K562 (cell line): ENCODE measurements around the gene HOXA4. TPM values are rescaled to one million over a fixed set of nuclear protein-coding genes. Genes with fewer than 3 reads are reported as not detected.

Experiments used
- ATAC-seq: fragments of 200-7000 bp; cut with Tn5 transposase; 3 replicates; pipeline ENCODE4 v1.9.1; 2020; ENCODE audit warnings: moderate library complexity
- BruUV-seq: library from RNA; stranded (reverse); fragments of 400-500 nt; replicated peaks from 2 replicates; lab custom pipeline; 2021; lab: Mats Ljungman, UMichigan
- CTCF ChIA-PET: fragments of 300-600 bp; formaldehyde crosslinking; extraction: SDS; loops from one replicate; lab custom pipeline; 2021; ENCODE audit warnings: low intra/inter-chr PET ratio; lab: Yijun Ruan, JAX
- POLR2A ChIA-PET: fragments of 300-600, 350-650 bp; sonication (Branson Sonifier 250); formaldehyde crosslinking; extraction: SDS; loops from one replicate; lab custom pipeline; 2021; ENCODE audit warnings: antibody characterized with exemption, inconsistent platforms; lab: Yijun Ruan, JAX
- DNase-seq, 4 experiments: peaks; one replicate each; pipeline versions ENCODE4 v3.0.0 to v3.0.0-alpha.2; 2011 to 2018; ENCODE audit warnings: low spot score in 3 of 4, mixed read lengths in 3 of 4; ENCODE audit errors: extremely low read depth in 1 of 4
- FAIRE-seq: peaks from 2 replicates; lab custom pipeline; 2011; peaks lifted over from hg19 to GRCh38; lab: Jason Lieb, UNC
- H2AFZ ChIP-seq: 2 replicates; pipeline ENCODE4 v1.6.0; 2011; ENCODE audit warnings: low read depth, low read length, control low read depth, inconsistent platforms
- H3K27ac ChIP-seq: fragments of 200-600 bp; 3 replicates; pipeline ENCODE4 v1.8.0; 2011; ENCODE audit warnings: low read depth, mild to moderate bottlenecking, control low read depth, inconsistent platforms, low read length, moderate library complexity, mixed read lengths; ENCODE audit errors: extremely low read depth
- H3K27me3 ChIP-seq, 2 experiments: fragments of 300-600 bp in 1 of 2; 2 replicates in 1 of 2; 3 replicates in 1 of 2; pipeline versions ENCODE4 v1.6.0 to v1.8.0; 2011; ENCODE audit warnings: inconsistent platforms in 2 of 2, low read length in 2 of 2, mild to moderate bottlenecking in 1 of 2, mixed read lengths in 1 of 2, moderate library complexity in 1 of 2; ENCODE audit not compliant: control insufficient read depth in 2 of 2, insufficient read depth in 2 of 2
- H3K36me3 ChIP-seq: fragments of 300-600 bp; 3 replicates; pipeline ENCODE4 v1.8.0; 2011; ENCODE audit warnings: mild to moderate bottlenecking, low read length, inconsistent platforms; ENCODE audit not compliant: control insufficient read depth, insufficient read depth
- H3K4me1 ChIP-seq, 2 experiments: fragments of 200-600 bp in 1 of 2; replicated peaks in 1 of 2; 2 replicates in 1 of 2; 3 replicates in 1 of 2; pipeline versions ENCODE4 v1.5.1 to v1.8.0; 2011; ENCODE audit warnings: inconsistent platforms in 2 of 2, low read length in 2 of 2, mild to moderate bottlenecking in 1 of 2, mixed read lengths in 1 of 2, moderate library complexity in 1 of 2; ENCODE audit not compliant: control insufficient read depth in 2 of 2, insufficient read depth in 2 of 2
- H3K4me2 ChIP-seq: 2 replicates; pipeline ENCODE4 v1.6.1; 2011; ENCODE audit warnings: low read length, control low read depth, inconsistent platforms, mixed read lengths; ENCODE audit not compliant: insufficient read depth
- H3K4me3 ChIP-seq: fragments of 200-600 bp; sonication (generic), shearing (Covaris generic); 2 replicates; pipeline ENCODE4 v1.5.1; 2016; ENCODE audit warnings: control low read depth, inconsistent platforms
- H3K79me2 ChIP-seq: fragments of 200-600 bp; 3 replicates; pipeline ENCODE4 v1.8.0; 2011; ENCODE audit warnings: low read length, inconsistent platforms; ENCODE audit not compliant: control insufficient read depth, insufficient read depth
- H3K9ac ChIP-seq, 2 experiments: 2 replicates each; pipeline versions ENCODE4 v1.6.0 to v1.6.1; 2011; ENCODE audit warnings: low read depth in 2 of 2, low read length in 2 of 2, control low read depth in 1 of 2, inconsistent platforms in 1 of 2, mild to moderate bottlenecking in 1 of 2, mixed read lengths in 1 of 2; ENCODE audit not compliant: insufficient read depth in 1 of 2
- H3K9me1 ChIP-seq: one replicate; pipeline ENCODE4 v1.6.0; 2011; ENCODE audit warnings: inconsistent platforms, mild to moderate bottlenecking, low read length, moderate library complexity; ENCODE audit not compliant: control insufficient read depth, insufficient read depth
- H3K9me3 ChIP-seq: replicated peaks from 2 replicates; pipeline ENCODE4 v1.5.1; 2011; ENCODE audit warnings: low read depth, low read length, inconsistent platforms; ENCODE audit not compliant: control insufficient read depth, insufficient read depth
- H4K20me1 ChIP-seq: replicated peaks from 2 replicates; pipeline ENCODE4 v1.6.1; 2011; ENCODE audit warnings: low read length, inconsistent platforms, mixed read lengths; ENCODE audit not compliant: control insufficient read depth, insufficient read depth
- ATF6 ChIP-seq: sonication (generic); formaldehyde crosslinking; IDR thresholded peaks from 2 replicates; pipeline ENCODE4 v1.4.0; 2020; ENCODE audit warnings: mild to moderate bottlenecking, missing genetic modification reagents
- CLOCK ChIP-seq: fragments of 250-450 bp; sonication (Bioruptor Pico); IDR thresholded peaks from 2 replicates; pipeline ENCODE4 v1.4.0; 2020; ENCODE audit warnings: mild to moderate bottlenecking, moderate library complexity, borderline replicate concordance
- DIDO1 ChIP-seq: fragments of 450-650 bp; IDR thresholded peaks from 2 replicates; pipeline ENCODE4 v1.6.1; 2016; ENCODE audit warnings: low read depth, missing biosample characterization, missing genetic modification characterization
- EWSR1 ChIP-seq: fragments of 450-650 bp; IDR thresholded peaks from 2 replicates; pipeline ENCODE4 v1.6.1; 2018; ENCODE audit warnings: borderline replicate concordance, mild to moderate bottlenecking, low read depth, moderate library complexity; ENCODE audit not compliant: partially characterized antibody
- FOS ChIP-seq: IDR thresholded peaks from 3 replicates; pipeline ENCODE4 v1.6.1; 2011; ENCODE audit not compliant: insufficient read length; ENCODE audit errors: extremely low read depth
- FOXP1 ChIP-seq: sonication (generic); formaldehyde crosslinking; IDR thresholded peaks from 2 replicates; pipeline ENCODE4 v1.8.0; 2022; ENCODE audit warnings: mild to moderate bottlenecking, missing genetic modification reagents
- GTF2B ChIP-seq: IDR thresholded peaks from 2 replicates; pipeline ENCODE4 v1.6.1; 2011; ENCODE audit not compliant: insufficient read length; ENCODE audit errors: extremely low read depth
- MAFF ChIP-seq: IDR thresholded peaks from 2 replicates; pipeline ENCODE4 v1.6.1; 2012; ENCODE audit warnings: low read length, improper control_type of control experiment
- MCM5 ChIP-seq: fragments of 450-650 bp; IDR thresholded peaks from 2 replicates; pipeline ENCODE4 v1.6.1; 2016; ENCODE audit warnings: low read depth
- PHF20 ChIP-seq: fragments of 450-650 bp; IDR thresholded peaks from 2 replicates; pipeline ENCODE4 v1.6.1; 2018; ENCODE audit not compliant: partially characterized antibody
- SMAD4 ChIP-seq: fragments of 250-450 bp; sonication (Bioruptor Pico); conservative IDR thresholded peaks from 2 replicates; pipeline ENCODE4 v1.8.0; 2021; ENCODE audit warnings: inconsistent platforms, mild to moderate bottlenecking, moderate library complexity
- TBP ChIP-seq: optimal IDR thresholded peaks from 2 replicates; pipeline ENCODE3; 2011; ENCODE audit warnings: low read depth, low read length, improper control_type of control experiment
- THRB ChIP-seq: fragments of 450-650 bp; formaldehyde crosslinking; conservative IDR thresholded peaks from 2 replicates; pipeline ENCODE4 v1.4.0; 2022; ENCODE audit warnings: mild to moderate bottlenecking, missing genetic modification characterization
- ZBTB8A ChIP-seq: fragments of 450-650 bp; IDR thresholded peaks from 2 replicates; pipeline ENCODE4 v1.6.1; 2018; ENCODE audit warnings: mild to moderate bottlenecking, moderate library complexity; ENCODE audit not compliant: partially characterized antibody
- ZNF347 ChIP-seq: fragments of 450-650 bp; formaldehyde crosslinking; IDR thresholded peaks from 2 replicates; pipeline ENCODE4 v1.4.0; 2020; ENCODE audit warnings: low read depth, mild to moderate bottlenecking, moderate library complexity
- WGBS: fragments of 100-300 bp; shearing (Covaris generic); methylation state at CpG from one replicate; pipeline ENCODE4 v1.1.6; 2016; ENCODE audit warnings: low coverage, mixed read lengths; ENCODE audit not compliant: insufficient coverage; ENCODE audit errors: missing lambda C conversion rate; 5-methylcytosine and 5-hydroxymethylcytosine counted together
- in situ Hi-C: fragments of 300-500 bp; cut with MboI; formaldehyde crosslinking; loops from 4 replicates; pipeline ENCODE4 v1.15.0; 2018; ENCODE audit warnings: inconsistent platforms, mixed read lengths
- intact Hi-C: fragments of 100-400 bp; cut with micrococcal nuclease; formaldehyde crosslinking; loops from 2 replicates; pipeline ENCODE4 v1.14.2; 2022
- polyA plus RNA-seq, 8 experiments: library from polyadenylated mRNA; depleted of rRNA in 4 of 8; stranded (reverse) in 5 of 8; unstranded in 3 of 8; fragments of >200 nt; fragmentation: Nextera tagmentation in 2 of 8; fragmentation: Illumina TruSeq in 1 of 8; extraction: Ambion mirVana in 2 of 8; extraction: Trizol in 1 of 8; gene quantifications; 2 replicates each; pipeline versions ENCODE4 v1.2.1 to v1.2.3, GENCODE V29; 2011 to 2014; ENCODE audit warnings: inconsistent platforms in 1 of 8, missing spikeins in 1 of 8
- total RNA-seq, 7 experiments: library from RNA; depleted of rRNA in 6 of 7; stranded (reverse); fragments of >200 nt in 6 of 7; fragmentation: Illumina TruSeq in 2 of 7; extraction: Trizol in 2 of 7; gene quantifications; 2 replicates each; pipeline versions ENCODE4 v1.2.1 to v1.2.3, GENCODE V29; 2011 to 2021; ENCODE audit warnings: low replicate concordance in 1 of 7

The HOXA4 gene
- total and polyA plus RNA-seq, 9 of the 15 experiments (the other 6 are each of a cell fraction or from before 2014, with no cell fraction given), result not detected

GRCh38 chr7:27146491-27147198, 16.1 kb upstream of the HOXA4 start:
- WGBS, result 0% methylated on average over 5 of the region's 5 CpGs
- Histone ChIP-seq H3K9me3 (no peaks in the 10 kb centered on the region), H2AFZ (no peak overlapping the region), H3K27me3 (peaks cover 35 to 89% of the 10 kb centered on the region in 2 experiments), H3K79me2 (no peaks in the 10 kb centered on the region), H3K36me3 (no peaks in the 10 kb centered on the region), H3K4me3 (no peak overlapping the region), H3K9me1 (no peaks in the 10 kb centered on the region), H3K27ac (no peak overlapping the region), H3K4me2 (no peak overlapping the region), H4K20me1 (no peaks in the 10 kb centered on the region), H3K4me1 (peaks cover 0 to 26% of the 10 kb centered on the region in 2 experiments; a peak in 2 of 5 replicates), H3K9ac (no peak overlapping the region)
- DNase-seq, result no peak
- CTCF ChIA-PET, result no interaction called here
- POLR2A ChIA-PET, result no interaction called here
- intact Hi-C loops, result no loop called here
- no peak for ATAC-seq
- TF ChIP-seq CLOCK (CRISPR knock-in tag) (no peak), FOXP1 (CRISPR knock-in tag) (no peak), EWSR1 (no peak), ATF6 (CRISPR knock-in tag) (no peak), ZBTB8A (no peak), FOS (no peak), SMAD4 (CRISPR knock-in tag) (no peak), MAFF (no peak), GTF2B (no peak), TBP (no peak), THRB (no peak), PHF20 (no peak), MCM5 (no peak), DIDO1 (tag) (no peak), ZNF347 (CRISPR knock-in tag) (no peak)
- FAIRE-seq, result no peak
- in situ Hi-C loops, result loop anchor here (10.0 kb wide), 1 partner anchor 292 kb away; no protein-coding TSS in a partner anchor
- BruUV-seq, result no TSS peak
